Large intestine (tissue), 12 donors: ENCODE measurements around the gene LYVE1. TPM values are rescaled to one million over a fixed set of nuclear protein-coding genes. Genes with fewer than 3 reads are reported as not detected.

Experiments used
- DNase-seq, 2 donors: peaks; one replicate each; pipeline versions ENCODE4 v3.0.0 to v3.0.0-alpha.2; 2013
- H3K27ac ChIP-seq: one replicate; pipeline ENCODE4 v1.5.1; 2013; ENCODE audit warnings: low read length
- H3K27me3 ChIP-seq: 2 replicates; pipeline ENCODE4 v1.6.1; 2013; ENCODE audit warnings: low read length; ENCODE audit not compliant: control insufficient read depth, insufficient read depth
- H3K36me3 ChIP-seq: 2 replicates; pipeline ENCODE4 v1.6.1; 2013; ENCODE audit warnings: low read length; ENCODE audit not compliant: control insufficient read depth, insufficient read depth
- H3K4me1 ChIP-seq: one replicate; pipeline ENCODE4 v1.6.1; 2013; ENCODE audit warnings: low read length; ENCODE audit not compliant: control insufficient read depth, insufficient read depth
- H3K4me3 ChIP-seq: one replicate; pipeline ENCODE4 v1.5.1; 2013; ENCODE audit warnings: low read length
- H3K9me3 ChIP-seq: one replicate; pipeline ENCODE4 v1.6.1; 2013; ENCODE audit warnings: mild to moderate bottlenecking, low read depth, low read length, moderate library complexity; ENCODE audit not compliant: control insufficient read depth
- WGBS: methylation state at CpG from one replicate; pipeline ENCODE4 v1.1.5; 2013; ENCODE audit warnings: low lambda C conversion rate; ENCODE audit not compliant: insufficient coverage; 5-methylcytosine and 5-hydroxymethylcytosine counted together
- long read RNA-seq, 11 donors: transcript quantifications; one replicate each; lab custom pipeline, GENCODE V29; 2026
- polyA plus RNA-seq: library from polyadenylated mRNA; unstranded; fragments of 120-200 nt; gene quantifications from one replicate; pipeline ENCODE4 v1.2.1, GENCODE V29; 2013

The LYVE1 gene, protein sequence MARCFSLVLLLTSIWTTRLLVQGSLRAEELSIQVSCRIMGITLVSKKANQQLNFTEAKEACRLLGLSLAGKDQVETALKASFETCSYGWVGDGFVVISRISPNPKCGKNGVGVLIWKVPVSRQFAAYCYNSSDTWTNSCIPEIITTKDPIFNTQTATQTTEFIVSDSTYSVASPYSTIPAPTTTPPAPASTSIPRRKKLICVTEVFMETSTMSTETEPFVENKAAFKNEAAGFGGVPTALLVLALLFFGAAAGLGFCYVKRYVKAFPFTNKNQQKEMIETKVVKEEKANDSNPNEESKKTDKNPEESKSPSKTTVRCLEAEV
- polyA plus RNA-seq, result 49.3 TPM
- long read RNA-seq, donor 1, transcript LYVE1-201 (6 exons, 3,273 nt), result major isoform, 6 of 13 reads
- long read RNA-seq, donor 1, partial matches to known transcripts, result 7 of 13 reads
- long read RNA-seq, donor 1, other reads (novel, unspliced or antisense), result 0 of 13 reads
- long read RNA-seq, donor 2, transcript LYVE1-201 (6 exons, 3,273 nt), result major isoform, 18 of 18 reads
- long read RNA-seq, donor 2, partial matches to known transcripts, result 0 of 18 reads
- long read RNA-seq, donor 2, other reads (novel, unspliced or antisense), result 0 of 18 reads
- long read RNA-seq, donor 3, result 0 reads
- long read RNA-seq, donor 4, result 0 reads
- long read RNA-seq, donor 5, transcript LYVE1-201 (6 exons, 3,273 nt), result major isoform, 10 of 17 reads
- long read RNA-seq, donor 5, partial matches to known transcripts, result 7 of 17 reads
- long read RNA-seq, donor 5, other reads (novel, unspliced or antisense), result 0 of 17 reads
- long read RNA-seq, donor 6, transcript LYVE1-201 (6 exons, 3,273 nt), result major isoform, 13 of 19 reads
- long read RNA-seq, donor 6, partial matches to known transcripts, result 6 of 19 reads
- long read RNA-seq, donor 6, other reads (novel, unspliced or antisense), result 0 of 19 reads
- long read RNA-seq, donor 7, transcript LYVE1-201 (6 exons, 3,273 nt), result major isoform, 9 of 9 reads
- long read RNA-seq, donor 7, partial matches to known transcripts, result 0 of 9 reads
- long read RNA-seq, donor 7, other reads (novel, unspliced or antisense), result 0 of 9 reads
- long read RNA-seq, donor 8, transcript LYVE1-201 (6 exons, 3,273 nt), result major isoform, 11 of 38 reads
- long read RNA-seq, donor 8, partial matches to known transcripts, result 26 of 38 reads
- long read RNA-seq, donor 8, other reads (novel, unspliced or antisense), result 0 of 38 reads
- long read RNA-seq, donor 9, transcript LYVE1-201 (6 exons, 3,273 nt), result major isoform, 10 of 26 reads
- long read RNA-seq, donor 9, partial matches to known transcripts, result 16 of 26 reads
- long read RNA-seq, donor 9, other reads (novel, unspliced or antisense), result 0 of 26 reads
- long read RNA-seq, donor 10, transcript LYVE1-201 (6 exons, 3,273 nt), result major isoform, 5 of 5 reads
- long read RNA-seq, donor 10, partial matches to known transcripts, result 0 of 5 reads
- long read RNA-seq, donor 10, other reads (novel, unspliced or antisense), result 0 of 5 reads
- long read RNA-seq, donor 11, transcript LYVE1-201 (6 exons, 3,273 nt), result major isoform, 6 of 12 reads
- long read RNA-seq, donor 11, partial matches to known transcripts, result 6 of 12 reads
- long read RNA-seq, donor 11, other reads (novel, unspliced or antisense), result 0 of 12 reads

DNA sequence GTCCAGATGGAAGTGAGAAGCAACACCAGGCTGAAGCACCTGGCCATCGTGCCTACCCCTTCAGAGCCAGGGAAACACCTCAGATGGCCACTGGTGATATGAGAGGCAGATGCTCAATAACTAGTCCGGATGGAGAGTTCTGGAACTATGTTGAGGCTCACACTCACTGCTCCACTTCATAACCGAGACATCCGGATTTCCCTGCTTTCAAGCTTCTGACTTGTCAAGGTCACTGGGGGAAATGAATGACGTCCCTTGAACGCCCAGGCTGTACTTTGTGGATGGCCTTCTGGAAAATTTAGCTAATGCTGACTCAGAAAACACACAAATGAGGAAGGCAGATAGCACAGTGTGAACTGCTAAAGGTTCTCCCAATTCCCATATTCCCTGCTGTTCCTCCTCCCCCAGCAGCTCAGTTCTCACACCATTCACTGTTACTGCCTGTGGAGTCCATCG is at the start of gene LYVE1:
LYVE1 (minus strand) TSS at position 180 of the 456 bp plus-strand sequence; CDS start at position 47, 133 bp downstream.
- Histone ChIP-seq H3K4me1 (no peaks in the 10 kb centered on the region), H3K27ac (peak within 1 kb of the TSS; percentile 35), H3K36me3 (no peaks in the 10 kb centered on the region), H3K9me3 (no peaks in the 10 kb centered on the region), H3K27me3 (no peaks in the 10 kb centered on the region), H3K4me3 (no peak within 1 kb of the TSS)
- peak in 1 of 2 donors; percentile 22 for DNase-seq
- WGBS, result 60% methylated on average over 2 of the region's 7 CpGs

DNA sequence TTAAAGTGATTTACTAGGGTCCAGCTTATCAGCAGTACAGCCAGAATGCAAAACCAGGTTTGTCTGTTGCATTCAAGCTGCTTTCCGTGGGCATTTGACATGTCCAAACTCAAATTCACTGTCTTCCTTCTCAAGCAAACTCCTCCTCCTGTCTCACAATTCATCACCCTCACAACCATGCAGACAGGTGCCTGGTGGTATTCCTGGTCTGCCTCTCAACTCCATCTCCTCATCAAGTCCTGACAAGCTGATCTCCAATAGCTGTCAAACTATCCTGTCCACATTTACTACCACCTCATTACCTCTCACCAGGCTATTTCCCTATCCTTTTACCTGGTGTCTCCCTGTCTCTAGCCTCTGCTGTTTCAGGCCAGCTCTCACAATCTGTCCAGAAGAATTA is 49.1 kb upstream of the LYVE1 start:
- H3K27ac ChIP-seq, result no peak overlapping the region
- H3K36me3 ChIP-seq, result peaks cover 2% of the 10 kb centered on the region
- H3K27me3 ChIP-seq, result no peaks in the 10 kb centered on the region
- no peaks in the 10 kb centered on the region for H3K9me3 ChIP-seq
- DNase-seq, result no peak
- H3K4me1 ChIP-seq, result no peaks in the 10 kb centered on the region
- no CpG with 5 or more reads among the region's 1 CpG for WGBS
- H3K4me3 ChIP-seq, result no peak overlapping the region

- DNase-seq, result no peak
- Histone ChIP-seq H3K9me3 (no peaks in the 10 kb centered on the region), H3K4me3 (no peak overlapping the region), H3K27ac (no peak overlapping the region), H3K4me1 (peaks cover under 1% of the 10 kb centered on the region), H3K27me3 (no peaks in the 10 kb centered on the region), H3K36me3 (peaks cover 3% of the 10 kb centered on the region)
- WGBS, result 100% methylated on average over 2 of the region's 9 CpGs
Observed at GRCh38 chr11:10611979-10612862, 43.8 kb upstream of the LYVE1 start.

DNA sequence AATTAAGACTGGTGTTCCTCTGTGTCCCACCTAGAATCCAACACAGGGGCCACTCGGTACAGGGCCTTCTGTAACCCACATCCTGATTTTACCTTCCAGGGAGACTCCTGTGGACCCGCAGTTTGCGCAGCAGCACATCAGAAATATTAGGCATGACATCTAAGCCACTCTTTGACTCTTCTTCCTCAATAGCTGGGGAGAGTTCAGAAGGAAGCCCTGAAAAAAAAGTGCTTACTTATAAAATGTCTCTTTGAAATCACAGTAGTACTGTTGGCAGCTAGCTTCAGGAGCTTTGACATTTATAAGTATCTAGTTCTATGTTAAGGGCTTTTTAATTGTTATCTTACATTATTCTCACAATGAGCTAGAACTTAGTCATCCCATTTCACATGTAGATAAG is 41.2 kb upstream of the LYVE1 start:
- Histone ChIP-seq H3K9me3 (no peaks in the 10 kb centered on the region), H3K36me3 (peaks cover 5% of the 10 kb centered on the region), H3K4me1 (peaks cover 7% of the 10 kb centered on the region), H3K27ac (no peak overlapping the region), H3K27me3 (no peaks in the 10 kb centered on the region), H3K4me3 (no peak overlapping the region)
- WGBS, result no CpG with 5 or more reads among the region's 3 CpGs
- DNase-seq, result no peak

- Histone ChIP-seq H3K9me3 (no peaks in the 10 kb centered on the region), H3K27ac (no peak overlapping the region), H3K27me3 (no peaks in the 10 kb centered on the region), H3K36me3 (peaks cover 3% of the 10 kb centered on the region), H3K4me1 (peaks cover 12% of the 10 kb centered on the region), H3K4me3 (no peak overlapping the region)
- no peak for DNase-seq
Observed at GRCh38 chr11:10608584-10608983, 40.1 kb upstream of the LYVE1 start.

- Histone ChIP-seq H3K4me1 (peaks cover 12% of the 10 kb centered on the region), H3K27ac (peak overlapping the region; percentile 64), H3K36me3 (peaks cover 3% of the 10 kb centered on the region), H3K27me3 (no peaks in the 10 kb centered on the region), H3K4me3 (no peak overlapping the region), H3K9me3 (no peaks in the 10 kb centered on the region)
- no peak for DNase-seq
- no CpG with 5 or more reads among the region's 6 CpGs for WGBS
Observed at GRCh38 chr11:10607462-10608132, 39.1 kb upstream of the LYVE1 start.

DNA sequence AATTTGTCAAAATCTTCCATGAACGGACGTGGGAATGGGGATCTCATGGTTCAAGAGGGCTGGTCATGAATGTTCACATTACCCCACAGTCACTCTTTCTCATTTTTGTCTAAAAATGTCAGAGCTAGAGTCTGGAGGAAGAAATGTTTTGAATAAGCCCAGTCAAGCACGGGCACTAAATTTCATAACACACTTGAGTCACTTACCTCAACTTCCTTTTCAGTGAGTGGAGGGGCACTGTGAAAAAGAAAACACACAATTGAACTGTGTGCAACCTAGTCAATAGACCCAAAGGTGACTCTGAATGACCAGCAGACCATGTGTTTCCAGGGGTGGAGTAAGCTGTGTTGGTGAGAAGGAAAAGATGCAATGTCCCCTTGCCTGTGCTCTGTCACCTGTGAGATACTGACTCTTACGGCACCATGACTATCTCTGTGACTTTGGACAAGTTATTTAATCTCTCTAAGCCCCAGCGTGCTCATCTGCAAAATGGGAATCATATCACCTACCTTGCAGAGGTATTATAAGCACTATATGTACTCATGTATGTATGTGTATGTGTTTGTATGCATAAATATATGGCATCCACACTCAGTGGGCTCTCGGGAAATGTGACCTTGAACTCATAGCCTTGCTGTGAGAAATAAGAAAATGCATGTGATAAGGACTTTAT is 38.2 kb upstream of the LYVE1 start:
- DNase-seq, result no peak
- Histone ChIP-seq H3K36me3 (peaks cover 3% of the 10 kb centered on the region), H3K27ac (peak overlapping the region; percentile 64), H3K27me3 (no peaks in the 10 kb centered on the region), H3K9me3 (no peaks in the 10 kb centered on the region), H3K4me3 (no peak overlapping the region), H3K4me1 (peaks cover 12% of the 10 kb centered on the region)
- no CpG with 5 or more reads among the region's 6 CpGs for WGBS

DNA sequence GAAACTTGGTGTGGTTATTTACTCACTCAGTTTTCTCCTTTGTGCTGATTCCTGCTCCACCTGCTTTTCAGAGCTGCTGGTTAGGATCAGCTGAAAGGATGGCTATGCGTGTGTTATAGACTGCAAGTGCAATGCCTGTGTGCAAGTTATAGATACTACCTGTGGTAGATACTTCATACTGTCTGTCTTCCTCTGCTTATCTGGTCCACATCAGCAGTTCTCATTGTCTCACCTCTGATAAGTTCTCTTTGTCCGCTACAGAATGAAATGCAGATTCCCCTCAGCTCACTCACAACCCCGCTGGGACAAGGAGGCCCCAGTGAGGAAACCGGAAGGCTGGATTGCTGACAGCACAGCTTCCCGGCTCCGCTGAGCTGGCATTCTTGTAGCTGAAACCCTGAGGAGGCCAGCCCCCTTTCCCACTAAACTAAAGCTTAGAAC is 37.5 kb upstream of the LYVE1 start:
- peaks cover 3% of the 10 kb centered on the region for H3K36me3 ChIP-seq
- H3K27me3 ChIP-seq, result no peaks in the 10 kb centered on the region
- peak overlapping the region; percentile 64 for H3K27ac ChIP-seq
- no peaks in the 10 kb centered on the region for H3K9me3 ChIP-seq
- no CpG with 5 or more reads among the region's 6 CpGs for WGBS
- H3K4me3 ChIP-seq, result no peak overlapping the region
- peak in 1 of 2 donors; percentile 37 for DNase-seq
- H3K4me1 ChIP-seq, result peaks cover 12% of the 10 kb centered on the region
